Urinary bladder (tissue), 4 donors: ENCODE data around the gene TEX30. TPM values are rescaled to one million over a fixed set of nuclear protein-coding genes. Genes with fewer than 3 reads are reported as not detected.
A peak's percentile ranks its signal among the peaks of the same experiment; 100 is the strongest.
"Not testable (repeated sequence)": the region's sequence is repeated elsewhere in the genome, so short reads cannot be mapped to it uniquely, and the experiment has no call there.

ENCODE experiments used
- DNase-seq: peaks from one replicate; pipeline ENCODE4 v3.0.0-alpha.2; 2015; ENCODE audit errors: extremely low spot score
- H3K27ac ChIP-seq: one replicate; pipeline ENCODE4 v1.5.1; 2013; ENCODE audit warnings: low read depth, mild to moderate bottlenecking, moderate library complexity
- H3K36me3 ChIP-seq: one replicate; pipeline ENCODE4 v1.6.1; 2013; ENCODE audit warnings: mild to moderate bottlenecking, moderate library complexity; ENCODE audit not compliant: insufficient read depth
- H3K4me1 ChIP-seq: one replicate; pipeline ENCODE4 v1.6.1; 2013; ENCODE audit warnings: mild to moderate bottlenecking, moderate library complexity; ENCODE audit not compliant: insufficient read depth
- H3K4me3 ChIP-seq: one replicate; pipeline ENCODE4 v1.5.1; 2013; ENCODE audit warnings: low read depth, low read length
- WGBS: extraction: QIAGEN DNeasy Blood & Tissue Kit; methylation state at CpG from one replicate; pipeline ENCODE4 v1.1.7; 2013; 5-methylcytosine and 5-hydroxymethylcytosine counted together
- polyA plus RNA-seq: library from polyadenylated mRNA; stranded (reverse); fragments of 200-250 nt; gene quantifications from one replicate; pipeline ENCODE4 v1.2.3, GENCODE V29; 2013
- total RNA-seq: library from RNA; depleted of rRNA; stranded (reverse); fragments of >200 nt; gene quantifications from one replicate; pipeline ENCODE4 v1.2.3, GENCODE V29; 2014
- donor health status: healthy with polysubstance abuse.
- donor health status: healthy.

The TEX30 gene
- total and polyA plus RNA-seq, 2 donors = 8.9 to 15.6 TPM

GRCh38 chr13:102798581-102799425 lies 25.2 kb upstream of the TEX30 start, which contains the start of the genes BIVM and POGLUT2:
TSS of gene BIVM (plus strand) at chr13:102799119. CDS start at chr13:102807268, 8,149 bp downstream.
TSS of gene POGLUT2 (minus strand) at chr13:102798976. CDS start at chr13:102798670, 306 bp downstream.
- peak; percentile 85 for DNase-seq
- peak within 1 kb of the TSS; percentile 90 for H3K4me3 ChIP-seq
- no peaks in the 10 kb centered on the region for H3K4me1 ChIP-seq
- under 1% methylated on average over 72 of the region's 72 CpGs for WGBS
- H3K27ac ChIP-seq = peak within 1 kb of the TSS; percentile 18
- peaks cover 1% of the 10 kb centered on the region for H3K36me3 ChIP-seq

DNA sequence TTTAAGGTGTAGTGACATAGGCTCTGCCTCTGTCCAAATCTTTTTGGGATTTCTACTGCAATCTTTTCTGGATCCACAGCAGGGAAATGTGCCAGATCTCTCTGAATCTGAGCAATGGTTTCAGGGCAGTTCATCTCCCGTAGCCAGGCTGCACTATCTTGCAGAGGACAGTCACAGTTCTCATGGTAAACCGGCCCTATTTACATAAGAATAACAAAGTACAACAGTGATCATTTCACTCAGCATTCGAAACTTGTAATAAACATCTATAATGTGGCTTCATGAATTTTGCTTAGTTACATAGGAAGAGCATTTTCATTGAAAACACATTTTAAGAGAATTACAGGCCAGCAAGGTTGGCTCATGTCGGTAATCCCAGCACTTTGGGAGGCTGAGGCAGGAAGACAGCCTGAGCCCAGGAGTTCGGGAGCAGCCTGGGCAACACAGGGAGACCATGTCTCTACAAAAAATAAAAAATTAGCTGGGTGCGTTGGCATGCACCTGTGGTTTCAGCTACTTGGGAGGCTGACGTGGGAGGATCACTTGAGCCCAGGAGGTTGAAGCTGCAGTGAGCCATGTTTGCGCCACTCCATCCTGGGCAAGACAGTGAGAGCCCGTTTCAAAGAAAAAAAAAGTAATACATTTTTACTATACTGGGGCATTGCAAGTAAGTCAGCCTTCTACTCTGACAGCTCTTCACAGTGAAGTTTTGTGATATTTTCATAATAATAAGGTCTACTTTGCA lies 20.2 kb upstream of the TEX30 start:
- Histone ChIP-seq H3K36me3 (peaks cover 3% of the 10 kb centered on the region), H3K4me1 (no peaks in the 10 kb centered on the region), H3K27ac (no peak overlapping the region), H3K4me3 (no peak overlapping the region)
- WGBS = 85% methylated on average over 9 of the region's 9 CpGs
- DNase-seq = no peak

- H3K27ac ChIP-seq = no peak overlapping the region
- no peak for DNase-seq
- H3K4me3 ChIP-seq = no peak overlapping the region
- H3K36me3 ChIP-seq = peaks cover 5% of the 10 kb centered on the region
- no peaks in the 10 kb centered on the region for H3K4me1 ChIP-seq
- WGBS = 56% methylated on average over 1 of the region's 1 CpG
Observed at GRCh38 chr13:102792396-102792795, 18.8 kb upstream of the TEX30 start.

DNA sequence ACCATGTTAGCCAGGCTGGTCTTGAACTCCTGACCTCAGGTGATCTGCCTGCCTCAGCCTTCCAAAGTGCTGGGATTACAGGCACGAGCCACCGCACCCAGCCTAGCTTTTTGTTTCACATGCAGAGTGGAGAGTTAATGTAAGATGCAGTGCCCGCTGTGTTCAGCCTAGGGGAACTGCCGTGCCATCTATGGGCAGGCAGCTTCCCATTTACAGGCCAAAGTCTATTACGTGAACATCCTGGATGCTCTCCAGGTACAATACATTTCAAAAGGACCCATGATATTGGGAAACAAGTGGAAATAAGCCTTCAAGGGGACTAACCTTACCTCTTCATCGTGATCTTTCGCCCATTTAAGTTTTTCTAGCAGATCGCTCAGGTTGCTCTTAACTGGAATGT lies 15.1 kb upstream of the TEX30 start:
- DNase-seq = no peak
- WGBS = 99% methylated on average over 8 of the region's 8 CpGs
- Histone ChIP-seq H3K36me3 (peaks cover 3% of the 10 kb centered on the region), H3K4me1 (no peaks in the 10 kb centered on the region), H3K4me3 (no peak overlapping the region), H3K27ac (no peak overlapping the region)

DNA sequence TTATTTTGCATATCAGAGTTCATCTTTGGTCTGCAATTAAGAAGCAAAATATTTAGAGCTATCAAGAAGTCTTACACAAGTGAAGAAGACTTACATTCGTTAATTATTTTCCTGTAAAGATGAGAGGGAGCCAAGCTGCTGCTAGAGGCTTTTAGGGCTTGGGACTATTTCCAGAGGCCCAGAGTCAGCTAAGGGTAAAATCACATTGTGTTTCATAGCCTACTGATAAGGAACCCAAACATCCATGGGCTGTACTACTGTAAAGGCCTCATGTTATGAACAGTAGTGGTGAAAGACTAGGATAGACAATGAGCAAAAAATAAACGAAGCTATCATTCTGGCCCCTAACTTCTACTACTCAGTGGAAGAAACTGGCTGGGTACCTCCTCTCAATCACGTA lies 10.9 kb upstream of the TEX30 start:
- Histone ChIP-seq H3K27ac (no peak overlapping the region), H3K4me3 (no peak overlapping the region), H3K4me1 (no peaks in the 10 kb centered on the region), H3K36me3 (peaks cover 1% of the 10 kb centered on the region)
- no peak for DNase-seq
- 85% methylated on average over 3 of the region's 3 CpGs for WGBS

- no peaks in the 10 kb centered on the region for H3K4me1 ChIP-seq
- H3K27ac ChIP-seq = no peak overlapping the region
- 100% methylated on average over 1 of the region's 1 CpG for WGBS
- H3K4me3 ChIP-seq = no peak overlapping the region
- no peak for DNase-seq
- H3K36me3 ChIP-seq = no peaks in the 10 kb centered on the region
Observed at GRCh38 chr13:102781591-102781990, 8.0 kb upstream of the TEX30 start.

GRCh38 chr13:102780656-102781055 lies 7.1 kb upstream of the TEX30 start:
- H3K36me3 ChIP-seq, DNase-seq, H3K27ac ChIP-seq, H3K4me3 ChIP-seq, H3K4me1 ChIP-seq: not testable (repeated sequence)
- WGBS = 48% methylated on average over 4 of the region's 4 CpGs

DNA sequence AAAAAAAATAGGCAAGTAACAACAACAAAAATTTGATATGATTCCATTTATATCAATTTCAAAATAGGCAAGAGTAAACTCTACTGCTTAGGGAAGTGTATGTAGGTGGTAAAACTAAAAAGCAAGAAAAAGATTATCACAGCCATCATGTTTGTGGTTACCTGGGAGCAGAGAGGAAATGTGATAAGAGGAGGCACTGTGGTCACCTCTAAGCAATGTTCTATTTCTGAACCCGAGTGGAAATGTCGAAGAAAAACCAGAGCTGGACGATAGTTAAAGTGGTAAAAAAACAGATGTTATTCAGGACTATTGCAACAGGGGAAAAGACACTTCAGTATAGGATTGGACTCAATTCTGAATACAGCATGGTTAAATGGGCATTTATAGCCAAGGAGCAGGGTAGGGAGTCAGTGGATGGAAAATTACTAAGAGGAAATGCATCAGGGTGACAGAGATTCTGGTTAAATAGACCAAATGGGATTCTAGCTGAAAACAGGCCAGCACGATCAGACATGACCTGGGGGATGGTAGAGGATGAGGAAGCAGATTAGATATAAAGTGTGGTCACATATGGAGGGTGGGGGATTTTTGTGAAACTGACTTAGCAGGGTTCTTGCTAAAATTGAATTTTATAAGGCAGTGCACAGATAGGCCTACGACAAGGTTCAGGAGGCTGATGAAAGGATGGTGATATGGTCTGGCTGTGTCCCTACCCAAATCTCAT lies 6.0 kb upstream of the TEX30 start:
- Histone ChIP-seq H3K27ac (no peak overlapping the region), H3K36me3 (no peaks in the 10 kb centered on the region), H3K4me1 (no peaks in the 10 kb centered on the region), H3K4me3 (no peak overlapping the region)
- WGBS = 54% methylated on average over 5 of the region's 5 CpGs
- DNase-seq = no peak

DNA sequence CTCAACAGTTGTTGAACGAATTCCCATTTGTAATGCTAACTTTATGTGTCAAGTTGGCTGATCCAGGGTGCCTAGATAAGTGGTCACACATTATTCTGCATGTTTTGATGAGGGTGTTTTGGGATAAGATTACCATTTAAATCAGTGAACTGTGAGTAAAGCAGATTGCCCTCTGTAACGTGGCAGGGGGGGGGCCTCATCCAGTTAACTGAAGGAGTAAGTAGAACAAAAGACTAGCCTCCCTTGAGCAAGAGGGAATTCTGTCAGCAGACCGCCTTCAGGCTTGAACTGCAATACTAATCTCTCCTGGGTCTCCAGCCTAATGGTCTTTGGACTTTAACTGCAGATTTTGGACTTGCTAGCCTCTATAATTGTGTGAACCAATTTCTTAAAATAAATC lies 4.2 kb upstream of the TEX30 start:
- Histone ChIP-seq H3K36me3 (no peaks in the 10 kb centered on the region), H3K4me3 (no peak overlapping the region), H3K4me1 (no peaks in the 10 kb centered on the region), H3K27ac (no peak overlapping the region)
- DNase-seq = no peak
- WGBS = 86% methylated on average over 3 of the region's 3 CpGs

- no peaks in the 10 kb centered on the region for H3K4me1 ChIP-seq
- no peak overlapping the region for H3K27ac ChIP-seq
- no peak overlapping the region for H3K4me3 ChIP-seq
- no peak for DNase-seq
- H3K36me3 ChIP-seq = no peaks in the 10 kb centered on the region
- WGBS = 87% methylated on average over 2 of the region's 2 CpGs
Observed at GRCh38 chr13:102776271-102776670, 2.7 kb upstream of the TEX30 start.

- Histone ChIP-seq H3K27ac (no peak overlapping the region), H3K4me1 (no peaks in the 10 kb centered on the region), H3K4me3 (no peak overlapping the region), H3K36me3 (no peaks in the 10 kb centered on the region)
- 89% methylated on average over 14 of the region's 14 CpGs for WGBS
- DNase-seq = no peak
Observed at GRCh38 chr13:102774591-102775520, 1.3 kb upstream of the TEX30 start.

DNA sequence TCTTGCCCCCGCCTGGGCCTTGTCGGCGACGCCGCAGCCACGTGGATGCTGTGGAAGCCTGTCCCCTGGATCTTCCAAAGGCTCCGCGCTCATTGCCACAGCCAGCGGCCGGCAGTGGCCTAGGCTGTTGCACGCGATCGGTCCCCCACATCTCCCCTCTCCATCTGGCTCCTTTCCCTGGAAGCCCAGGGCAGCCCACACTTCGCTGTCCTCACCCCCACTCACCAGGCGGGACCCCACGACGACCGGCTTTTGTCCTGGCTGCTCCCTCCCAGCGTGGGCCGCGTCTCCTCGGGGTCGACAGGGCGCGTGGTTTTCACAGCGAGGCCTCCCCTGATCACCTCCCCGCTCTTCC lies 605 bp upstream of the TEX30 start:
- no peaks in the 10 kb centered on the region for H3K36me3 ChIP-seq
- H3K4me3 ChIP-seq = peak overlapping the region; percentile 67
- peak overlapping the region; percentile 66 for H3K27ac ChIP-seq
- no peak for DNase-seq
- WGBS = 67% methylated on average over 27 of the region's 27 CpGs
- no peaks in the 10 kb centered on the region for H3K4me1 ChIP-seq

GRCh38 chr13:102772042-102772425 lies 1.6 kb downstream of the TEX30 start:
- WGBS = 94% methylated on average over 16 of the region's 16 CpGs
- H3K4me3 ChIP-seq = no peak overlapping the region
- H3K36me3 ChIP-seq = no peaks in the 10 kb centered on the region

More at GRCh38 chr13:102772042-102772425, 1.6 kb downstream of the TEX30 start:
- no peak overlapping the region for H3K27ac ChIP-seq
- no peaks in the 10 kb centered on the region for H3K4me1 ChIP-seq
- no peak for DNase-seq
